Measurements from ENCODE around the gene USP7. TPM values are rescaled to one million over a fixed set of nuclear protein-coding genes. Genes with fewer than 3 reads are reported as not detected.

Gene USP7
- total RNA-seq, 2 donors from 2014 or later, result 56.0 to 69.1 TPM

DNA sequence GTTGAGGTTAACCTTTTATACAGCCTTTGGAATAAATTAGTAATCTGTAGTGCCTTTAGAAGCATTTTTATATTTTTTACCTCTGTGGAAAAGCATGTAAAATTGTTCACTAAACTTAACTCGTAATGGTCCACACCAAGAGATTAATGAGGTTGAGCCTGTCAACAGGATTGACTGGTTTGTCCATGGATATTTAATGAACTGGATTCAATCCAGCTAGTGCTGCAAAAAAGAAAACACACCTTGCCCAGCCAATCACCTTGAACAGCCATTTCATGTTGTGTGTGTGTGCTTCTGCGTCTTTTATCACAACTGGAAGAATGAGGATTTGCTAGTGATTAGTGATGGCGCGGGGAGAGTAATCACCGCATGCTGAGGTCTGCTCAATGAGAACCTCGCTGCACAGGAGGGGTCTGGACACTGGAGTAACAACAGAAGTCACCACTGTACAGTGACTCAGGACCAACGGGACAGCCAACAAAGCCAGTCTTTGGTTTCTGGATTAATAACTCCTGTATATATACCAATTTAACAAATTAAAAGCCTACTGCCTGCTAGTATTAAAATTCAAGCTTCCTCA lies 47.9 kb downstream of the USP7 start:
- intact Hi-C loops (cut with DNase I), result no loop called here
- no peak for DNase-seq
- ATAC-seq, result no peak

DNA sequence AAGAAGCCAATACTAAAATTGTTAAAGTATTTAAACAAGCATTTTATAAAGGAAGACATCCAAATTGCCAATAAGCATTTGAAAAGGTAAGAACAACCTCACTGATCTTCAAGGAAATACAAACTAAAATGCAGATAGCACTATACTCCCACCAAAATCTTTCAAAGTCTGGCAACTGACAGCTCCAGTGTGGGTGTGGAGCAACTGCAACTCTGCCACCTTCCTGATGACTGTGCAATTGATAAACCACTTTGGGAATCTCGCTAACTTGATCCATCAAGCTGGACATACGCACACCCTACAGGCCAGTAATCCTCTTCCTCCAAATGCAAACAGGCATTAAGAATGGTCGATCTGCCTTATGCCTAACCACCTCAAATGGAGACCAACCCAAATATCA lies 49.6 kb downstream of the USP7 start:
- intact Hi-C loops (cut with DNase I), result no loop called here
- ATAC-seq (no peak), DNase-seq (no peak)

DNA sequence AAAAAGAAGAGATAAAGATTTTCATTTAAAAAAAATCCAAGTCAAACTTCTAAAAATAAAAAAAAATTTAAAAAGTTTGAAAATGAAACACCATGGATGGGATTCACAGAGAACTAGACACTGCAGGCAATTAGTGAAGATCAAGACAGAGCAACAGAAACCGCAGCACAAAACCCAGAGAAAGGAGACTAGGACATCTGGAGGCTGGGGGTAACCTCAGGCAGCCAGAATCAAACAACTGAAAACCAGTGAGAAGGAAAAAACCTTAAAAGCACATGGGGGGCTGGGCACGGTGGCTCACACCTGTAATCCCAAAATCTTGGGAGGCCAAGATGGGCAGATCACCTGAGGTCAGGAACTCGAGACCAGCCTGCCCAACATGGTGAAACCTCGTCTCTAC lies 50.9 kb downstream of the USP7 start:
- intact Hi-C loops (cut with DNase I), result no loop called here
- no peak for DNase-seq
- ATAC-seq, result no peak

DNA sequence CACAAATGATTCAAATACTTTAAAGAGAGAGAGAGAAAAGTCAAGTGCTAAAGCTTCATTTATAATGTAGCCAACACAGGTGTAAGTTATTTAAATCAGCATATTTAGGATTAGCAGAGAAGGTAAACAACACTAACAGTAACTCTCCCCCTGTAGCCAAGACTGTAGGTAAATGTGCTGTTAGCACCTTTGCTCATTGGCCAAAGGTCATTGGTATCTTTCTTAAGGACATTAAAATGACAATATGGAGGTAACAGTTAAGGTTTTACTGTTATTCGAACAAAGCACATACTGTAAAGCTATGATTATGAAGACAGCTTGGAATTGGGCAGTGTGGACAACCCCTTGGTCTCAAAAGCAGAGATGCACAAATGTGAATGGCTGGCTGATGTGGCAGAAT lies 52.9 kb downstream of the USP7 start:
- intact Hi-C loops (cut with DNase I), result no loop called here

GRCh38 chr16:8908810-8909468 lies 54.8 kb downstream of the USP7 start:
- DNase-seq, result no peak
- intact Hi-C loops (cut with DNase I), result loop anchor here in 1 of 2 donors (10.0 kb wide), 1 partner anchor 96 kb away; no protein-coding TSS in a partner anchor
- ATAC-seq, result no peak

More for the DNA sequence above, 52.9 kb downstream of the USP7 start:
- ATAC-seq, result no peak
- no peak for DNase-seq

- intact Hi-C loops (cut with DNase I), result loop anchor here in 1 of 2 donors (10.0 kb wide), 1 partner anchor 98 kb away; no protein-coding TSS in a partner anchor
- ATAC-seq (no peak), DNase-seq (no peak)
Observed at GRCh38 chr16:8907096-8907495, 56.6 kb downstream of the USP7 start.

DNA sequence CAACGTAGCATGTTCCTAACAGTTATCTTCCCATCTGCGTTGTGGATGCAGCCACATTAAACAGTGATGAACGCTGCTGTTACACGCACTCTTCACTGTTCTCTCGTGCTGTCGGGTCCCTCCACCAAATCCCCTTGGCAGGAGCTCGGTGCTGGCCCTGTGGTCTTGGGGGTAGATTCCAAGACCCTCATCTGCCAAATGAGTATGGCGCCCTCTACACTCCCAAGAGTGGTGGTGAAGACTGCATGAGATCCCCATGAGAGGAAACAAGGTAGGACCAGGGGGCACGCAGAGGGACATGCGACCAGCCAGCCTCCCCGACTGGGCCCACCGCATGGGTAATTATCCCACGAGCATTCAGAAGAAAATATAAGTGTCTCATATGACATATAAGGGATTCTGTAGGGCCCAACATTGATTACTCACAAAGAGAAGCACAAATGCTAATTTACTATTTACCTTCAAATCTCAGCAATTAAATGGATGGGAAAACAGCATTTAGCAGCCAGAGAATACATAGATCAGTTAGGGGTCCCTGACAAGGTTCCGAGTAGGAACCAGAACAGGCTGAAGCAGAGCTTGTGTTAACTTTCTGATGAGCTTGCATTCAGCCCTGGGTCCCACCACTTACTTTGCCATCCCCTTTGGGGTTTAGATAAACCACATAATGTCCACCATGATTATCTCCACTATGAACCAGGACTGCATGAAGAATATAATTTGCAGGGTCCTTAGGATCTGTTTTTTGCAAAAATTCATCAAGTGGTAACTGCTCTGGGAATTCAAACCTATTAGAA lies 57.7 kb downstream of the USP7 start:
- ATAC-seq (no peak), DNase-seq (no peak)
- intact Hi-C loops (cut with DNase I), result loop anchor here in 1 of 2 donors (10.0 kb wide), 1 partner anchor 99 kb away; no protein-coding TSS in a partner anchor

- no peak for DNase-seq
- intact Hi-C loops (cut with DNase I), result loop anchor here in 1 of 2 donors (10.0 kb wide), 1 partner anchor 100 kb away; no protein-coding TSS in a partner anchor
- ATAC-seq, result no peak
Observed at GRCh38 chr16:8905168-8905762, 58.4 kb downstream of the USP7 start.

DNA sequence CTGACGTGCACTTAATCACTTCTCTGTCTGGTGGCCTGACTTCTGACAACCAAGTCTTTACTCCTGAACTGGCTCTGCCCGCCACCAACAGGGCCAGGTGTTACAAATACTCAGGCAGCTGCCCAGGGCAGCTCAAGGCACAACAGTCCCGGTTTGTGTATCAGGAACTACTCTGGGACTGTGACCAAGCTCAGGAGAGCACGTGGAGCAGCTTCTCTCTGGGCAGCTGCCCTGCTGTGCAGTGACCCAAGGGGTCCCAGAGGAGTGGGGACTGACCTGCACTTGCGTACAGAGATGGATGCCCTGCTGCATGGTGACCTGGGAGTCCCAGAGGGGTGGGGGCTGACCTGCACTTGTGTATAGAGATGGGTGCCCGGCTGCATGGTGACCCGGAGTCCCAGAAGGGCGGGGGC lies 59.7 kb downstream of the USP7 start:
- ATAC-seq, result no peak
- DNase-seq, result no peak
- intact Hi-C loops (cut with DNase I), result loop anchor here in 1 of 2 donors (10.0 kb wide), 1 partner anchor 101 kb away; no protein-coding TSS in a partner anchor

- intact Hi-C loops (cut with DNase I), result loop anchor here in 1 of 2 donors (10.0 kb wide), 1 partner anchor 102 kb away; no protein-coding TSS in a partner anchor
- DNase-seq, result no peak
- no peak for ATAC-seq
Observed at GRCh38 chr16:8903004-8903403, 60.7 kb downstream of the USP7 start.

- intact Hi-C loops (cut with DNase I), result loop anchor here in 1 of 2 donors (10.0 kb wide), 1 partner anchor 103 kb away; no protein-coding TSS in a partner anchor
- no peak for DNase-seq
- ATAC-seq, result no peak
Observed at GRCh38 chr16:8901320-8901861, 62.3 kb downstream of the USP7 start.

GRCh38 chr16:8900343-8900742 lies 63.4 kb downstream of the USP7 start:
- no peak for DNase-seq
- intact Hi-C loops (cut with DNase I), result loop anchor here in 1 of 2 donors (10.0 kb wide), 1 partner anchor 104 kb away; no protein-coding TSS in a partner anchor
- no peak for ATAC-seq

GRCh38 chr16:8899709-8900317 lies 63.9 kb downstream of the USP7 start:
- intact Hi-C loops (cut with DNase I), result loop anchor here in 1 of 2 donors (10.0 kb wide), 1 partner anchor 105 kb away; no protein-coding TSS in a partner anchor
- ATAC-seq, result no peak
- DNase-seq, result no peak

DNA sequence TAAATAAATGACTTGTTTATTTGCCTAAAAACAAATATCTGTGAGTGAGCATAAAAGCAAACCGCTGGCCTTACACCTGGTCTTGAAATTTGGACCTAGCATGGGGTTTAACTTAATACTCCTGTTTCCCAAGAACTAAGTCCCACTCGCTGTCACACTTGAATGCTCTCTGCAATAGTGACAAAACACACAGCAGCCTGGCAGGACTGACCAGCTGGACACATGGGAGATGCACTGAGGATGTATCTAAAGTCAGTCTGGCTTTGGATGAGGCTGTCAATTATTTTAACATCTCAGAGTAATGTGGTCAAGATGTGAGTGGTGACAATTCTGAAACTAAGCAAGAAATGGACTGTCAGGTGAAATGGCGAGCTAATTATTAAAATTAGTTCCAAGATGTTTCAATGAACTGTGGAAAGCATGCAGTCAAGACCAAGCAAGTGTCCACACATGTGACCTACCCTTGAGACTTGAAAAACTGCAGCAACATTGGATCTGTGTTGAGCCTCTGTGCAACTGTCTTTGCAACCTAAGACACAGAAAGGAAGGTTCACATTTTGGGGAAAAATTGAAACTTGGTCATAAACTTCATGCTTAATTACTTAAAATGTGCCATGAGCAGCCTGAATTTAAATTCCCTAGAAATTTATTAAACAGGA lies 64.9 kb downstream of the USP7 start:
- intact Hi-C loops (cut with DNase I), result no loop called here
- ATAC-seq (no peak), DNase-seq (no peak)

DNA sequence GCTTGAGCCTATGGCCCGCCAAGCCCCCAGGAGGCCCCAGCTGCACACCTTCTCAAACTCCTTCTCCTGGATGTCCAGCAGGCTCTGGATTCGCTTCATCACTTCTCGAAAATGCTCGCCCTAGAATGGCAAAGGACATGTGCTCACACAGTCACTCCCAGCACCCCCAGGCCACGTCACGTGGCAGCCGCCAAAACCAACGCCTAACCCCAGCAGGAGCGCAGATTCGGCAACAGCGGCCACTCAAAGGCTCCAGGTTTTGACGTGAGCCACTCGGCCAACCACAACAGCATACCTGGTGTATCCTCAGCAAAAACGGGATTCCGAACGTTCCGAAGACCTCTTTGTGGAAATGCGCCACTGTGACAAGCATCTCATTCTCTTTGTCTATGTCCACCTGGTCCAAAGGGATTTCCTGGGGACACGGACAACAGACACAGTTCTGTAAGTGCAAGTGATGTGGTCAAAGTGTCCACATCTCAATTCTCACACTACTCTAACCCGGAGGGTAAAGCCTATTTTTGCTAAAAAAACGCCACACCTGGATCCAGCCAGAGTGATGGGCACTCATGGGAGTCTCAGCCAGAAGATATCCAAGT lies 68.9 kb downstream of the USP7 start:
- no peak for DNase-seq
- intact Hi-C loops (cut with DNase I), result no loop called here
- no peak for ATAC-seq

DNA sequence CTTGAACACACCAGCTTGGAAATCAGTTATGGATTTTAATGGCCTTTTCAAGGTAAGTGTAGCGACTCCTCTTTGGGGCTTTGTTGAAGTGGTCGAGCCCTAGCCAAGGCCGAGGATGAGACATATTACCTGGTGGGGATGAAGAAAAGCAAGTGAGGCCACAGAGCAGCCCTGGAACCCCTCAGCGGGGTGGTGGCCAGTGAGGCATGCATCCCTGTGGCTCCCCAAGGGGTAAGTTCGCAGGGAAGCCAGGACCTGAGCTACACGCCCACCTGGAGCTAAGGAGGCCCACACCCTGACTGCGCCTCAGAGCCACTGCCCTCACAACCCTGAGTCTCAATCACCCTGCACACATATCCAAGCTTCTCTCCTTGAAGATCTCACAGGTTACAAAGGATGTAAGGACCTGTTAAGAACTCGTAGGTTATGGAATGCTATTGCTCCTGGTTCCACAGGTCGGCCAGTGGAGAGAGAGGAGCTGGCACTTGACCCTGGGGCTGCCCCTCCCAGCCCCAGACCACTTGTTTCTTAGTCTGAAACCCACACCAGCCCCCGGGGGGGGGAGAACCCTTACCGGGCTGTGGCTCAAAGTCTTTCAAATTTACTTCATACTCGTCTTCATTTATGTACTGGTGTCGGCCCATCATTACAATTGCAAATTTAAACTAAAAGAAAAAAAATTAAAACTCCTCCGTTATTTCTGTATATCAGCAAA lies 69.6 kb downstream of the USP7 start:
- ATAC-seq (no peak), DNase-seq (no peak)
- intact Hi-C loops (cut with DNase I), result no loop called here

DNA sequence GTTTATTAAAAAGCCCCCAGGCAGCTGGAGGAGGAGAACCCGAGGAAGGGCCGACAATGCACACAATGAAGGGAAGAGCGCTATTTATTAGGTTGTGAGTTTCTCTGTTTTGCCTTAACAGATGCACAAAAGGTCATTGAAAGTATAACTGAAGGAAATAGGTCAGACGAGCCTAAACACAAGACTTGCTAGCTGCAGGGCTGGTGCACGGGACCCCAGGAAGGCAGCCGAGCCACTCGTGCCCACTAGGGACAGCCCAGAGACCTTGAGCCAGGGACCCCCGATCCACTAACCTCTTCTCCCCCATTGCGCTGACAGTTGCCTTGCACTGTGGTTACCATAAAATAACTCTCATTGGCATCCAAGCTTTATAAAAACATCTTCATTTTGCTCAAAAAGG lies 70.3 kb downstream of the USP7 start:
- intact Hi-C loops (cut with DNase I), result no loop called here
- no peak for DNase-seq
- ATAC-seq, result no peak

All from left cardiac atrium (tissue), 4 donors.